OCI-LY7 (cell line): ENCODE measurements around the gene FOXD2.

Experiments used
- CTCF ChIP-seq: fragments of 200-600 bp; sonication (generic); conservative IDR thresholded peaks from 2 replicates; pipeline ENCODE4 v1.5.1; 2014; ENCODE audit warnings: mild to moderate bottlenecking, antibody characterized with exemption, low read length, moderate library complexity, mixed read lengths
- EZH2phosphoT487 ChIP-seq: fragments of 200-600 bp; sonication (generic); IDR thresholded peaks from 2 replicates; pipeline ENCODE4 v1.6.1; 2018; ENCODE audit warnings: low read depth, borderline replicate concordance, mild to moderate bottlenecking, mixed run types, antibody characterized with exemption, low read length, moderate library complexity, mixed read lengths

- TF ChIP-seq CTCF: no peak
- 0 out of 2 replicates have a peak, but pooled peaks have one; percentile 13 for TF ChIP-seq EZH2phosphoT487
Observed at GRCh38 chr1:47444562-47445465, 7.0 kb downstream of the FOXD2 start.
